GM12874 (cell line): Measurements from ENCODE around the gene KLK11.

ENCODE experiments used
- TF ChIP-seq, protein P1 (sequence below): IDR thresholded peaks from 2 replicates; pipeline ENCODE4 v1.5.1; 2011; ENCODE audit warnings: low read depth, mild to moderate bottlenecking, control low read depth, low read length, moderate library complexity; ENCODE audit not compliant: insufficient read depth

KLK11 gene

GRCh38 chr19:51064534-51065220 lies 38.3 kb upstream of the KLK11 start, which contains the start of gene KLK13:
TSS of gene KLK13 (minus strand) at chr19:51065092. CDS start at chr19:51065067, 25 bp downstream.
- TF ChIP-seq, protein P1, sequence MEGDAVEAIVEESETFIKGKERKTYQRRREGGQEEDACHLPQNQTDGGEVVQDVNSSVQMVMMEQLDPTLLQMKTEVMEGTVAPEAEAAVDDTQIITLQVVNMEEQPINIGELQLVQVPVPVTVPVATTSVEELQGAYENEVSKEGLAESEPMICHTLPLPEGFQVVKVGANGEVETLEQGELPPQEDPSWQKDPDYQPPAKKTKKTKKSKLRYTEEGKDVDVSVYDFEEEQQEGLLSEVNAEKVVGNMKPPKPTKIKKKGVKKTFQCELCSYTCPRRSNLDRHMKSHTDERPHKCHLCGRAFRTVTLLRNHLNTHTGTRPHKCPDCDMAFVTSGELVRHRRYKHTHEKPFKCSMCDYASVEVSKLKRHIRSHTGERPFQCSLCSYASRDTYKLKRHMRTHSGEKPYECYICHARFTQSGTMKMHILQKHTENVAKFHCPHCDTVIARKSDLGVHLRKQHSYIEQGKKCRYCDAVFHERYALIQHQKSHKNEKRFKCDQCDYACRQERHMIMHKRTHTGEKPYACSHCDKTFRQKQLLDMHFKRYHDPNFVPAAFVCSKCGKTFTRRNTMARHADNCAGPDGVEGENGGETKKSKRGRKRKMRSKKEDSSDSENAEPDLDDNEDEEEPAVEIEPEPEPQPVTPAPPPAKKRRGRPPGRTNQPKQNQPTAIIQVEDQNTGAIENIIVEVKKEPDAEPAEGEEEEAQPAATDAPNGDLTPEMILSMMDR, result no peak

GRCh38 chr19:51063664-51064063 lies 37.2 kb upstream of the KLK11 start:
- TF ChIP-seq, protein P1, result no peak

- TF ChIP-seq, protein P1, result no peak
Observed at GRCh38 chr19:51060973-51061372, 34.6 kb upstream of the KLK11 start.

- TF ChIP-seq, protein P1, result no peak
Observed at GRCh38 chr19:51060336-51060735, 33.9 kb upstream of the KLK11 start.

GRCh38 chr19:51059715-51060114 lies 33.3 kb upstream of the KLK11 start:
- TF ChIP-seq, protein P1, result no peak

- TF ChIP-seq, protein P1, result no peak
Observed at GRCh38 chr19:51055866-51056265, 29.4 kb upstream of the KLK11 start.

DNA sequence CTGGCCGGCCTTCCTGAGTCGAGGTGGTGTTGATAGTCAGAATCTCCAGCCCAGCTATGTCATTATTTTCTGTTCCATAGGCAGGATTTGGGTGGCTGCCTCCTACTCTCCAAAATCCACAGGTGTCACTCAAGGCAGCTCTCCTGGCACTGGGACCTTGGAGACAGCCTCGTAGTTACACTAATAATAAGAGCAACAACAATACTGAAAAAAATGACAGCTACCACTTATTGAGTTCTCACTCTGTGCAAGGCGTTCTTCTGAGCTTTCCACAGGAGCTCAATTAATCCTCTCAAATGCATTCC lies 20.6 kb upstream of the KLK11 start:
- TF ChIP-seq, protein P1, result no peak
